Measurements from ENCODE around the gene E2F6. TPM values are rescaled to one million over a fixed set of nuclear protein-coding genes. Genes with fewer than 3 reads are reported as not detected.

The E2F6 gene
- total and polyA plus RNA-seq, 2 of the 8 experiments (the other 6 are each of a cell fraction or from before 2014, with no cell fraction given), result 8.3 to 14.9 TPM

- H3K23ac ChIP-seq (ENCODE audit: insufficient read length), result no peak overlapping the region
- H2AFZ ChIP-seq (ENCODE audit: low read length), result no peak overlapping the region
- H3K4ac ChIP-seq (replicated peaks; ENCODE audit: insufficient read length, low read depth, low read length), result no peak overlapping the region
- H3K9me3 ChIP-seq (ENCODE audit: insufficient read depth in 2 of 2, low read depth in 1 of 2, low read length in 1 of 2), result peaks cover 12 to 15% of the 10 kb centered on the region in 2 experiments
- no peak overlapping the region for H3K27ac ChIP-seq (ENCODE audit: low read depth, low read length)
- DNase-seq (ENCODE audit: low read depth in 1 of 2, low spot score in 2 of 2) (no peak), FAIRE-seq (no peak)
- no peak overlapping the region for H4K91ac ChIP-seq (replicated peaks; ENCODE audit: insufficient read length, low read length)
- H3K9ac ChIP-seq (replicated peaks in 1 of 4; ENCODE audit: extremely low read depth in 1 of 4, low read depth in 3 of 4, low read length in 3 of 4), result no peak overlapping the region
- ChIA-PET CTCF (ENCODE audit: partially characterized antibody) (interaction anchor here (0.9 to 2.2 kb wide), 3 partner anchors 17 to 302 kb away, joined by 3 to 9 read pairs (median 4); a partner anchor contains a TSS), POLR2A (ENCODE audit: partially characterized antibody) (no interaction called here)
- no peaks in the 10 kb centered on the region for H3K4me1 ChIP-seq (replicated peaks in 1 of 4; ENCODE audit: control insufficient read depth in 3 of 4, insufficient read depth in 4 of 4, low read length in 3 of 4)
- no peak overlapping the region for H3K4me3 ChIP-seq (ENCODE audit: extremely low read depth in 1 of 4, insufficient read depth in 2 of 4, low read depth in 3 of 4, low read length in 4 of 4)
- H4K20me1 ChIP-seq (replicated peaks in 1 of 2; ENCODE audit: control insufficient read depth in 1 of 2, insufficient read depth in 2 of 2, low read length in 2 of 2), result no peaks in the 10 kb centered on the region
- H2AK5ac ChIP-seq (ENCODE audit: low read depth, low read length), result no peak overlapping the region
- no peak overlapping the region for H4K5ac ChIP-seq (ENCODE audit: insufficient read length, low read depth, low read length)
- H3K36me3 ChIP-seq (ENCODE audit: control insufficient read depth in 2 of 4, insufficient read depth in 4 of 4, low read length in 3 of 4), result peaks cover 0 to 13% (median 1%) of the 10 kb centered on the region in 4 experiments; a peak in 4 of 8 replicates
- H2BK5ac ChIP-seq (ENCODE audit: low read depth, low read length), result no peak overlapping the region
- H3K23me2 ChIP-seq (ENCODE audit: low read depth, low read length), result no peaks in the 10 kb centered on the region
- H3K4me2 ChIP-seq (ENCODE audit: insufficient read depth in 1 of 2, low read depth in 2 of 2, low read length in 2 of 2), result no peak overlapping the region
- no peak overlapping the region for H2BK15ac ChIP-seq (ENCODE audit: low read length)
- H3K79me1 ChIP-seq (ENCODE audit: low read depth, low read length), result no peaks in the 10 kb centered on the region
- WGBS, 2 experiments (ENCODE audit: extremely low coverage in 1 of 2, insufficient coverage in 1 of 2, insufficient read length in 1 of 2, insufficient replicate concordance in 2 of 2, low coverage in 1 of 2, low lambda C conversion rate in 2 of 2, missing lambda C conversion rate in 1 of 2), result 95% methylated on average over 7 of the region's 7 CpGs; no CpG with 5 or more reads in 1 of the 2 experiments
- H2BK12ac ChIP-seq (ENCODE audit: low read depth, low read length), result no peak overlapping the region
- TF ChIP-seq SAP30 (IDR thresholded peaks at IDR 0.05; ENCODE audit: insufficient read depth, insufficient replicate concordance, low read length) (no peak), KDM4A (IDR thresholded peaks at IDR 0.05; ENCODE audit: low read depth, low read length, severe bottlenecking) (no peak), GABPA (IDR thresholded peaks at IDR 0.05; ENCODE audit: borderline replicate concordance, insufficient read depth, low read length) (no peak), HDAC6 (IDR thresholded peaks at IDR 0.05; ENCODE audit: low read depth, low read length) (no peak)
- no peak overlapping the region for H4K8ac ChIP-seq (ENCODE audit: extremely low read depth, insufficient read depth, low read length)
- no peak overlapping the region for H2BK20ac ChIP-seq (ENCODE audit: low read length)
- no peaks in the 10 kb centered on the region for H3K79me2 ChIP-seq (ENCODE audit: control insufficient read depth in 1 of 2, insufficient read depth in 2 of 2, low read length in 2 of 2)
- no peak overlapping the region for H3K14ac ChIP-seq (ENCODE audit: insufficient read length)
- no peak overlapping the region for H3K18ac ChIP-seq (ENCODE audit: extremely low read depth, low read length)
- H2BK120ac ChIP-seq (replicated peaks; ENCODE audit: low read depth, low read length), result no peak overlapping the region
- H3K27me3 ChIP-seq (replicated peaks in 1 of 4; ENCODE audit: control insufficient read depth in 3 of 4, extremely low read depth in 1 of 4, insufficient read depth in 3 of 4, low read length in 3 of 4), result no peaks in the 10 kb centered on the region
- no peak overlapping the region for H3K56ac ChIP-seq (replicated peaks; ENCODE audit: insufficient read length, low read depth, low read length)
These were observed 31.5 kb downstream of the E2F6 start for GRCh38 chr2:11434443-11434842.

Measured in H1 (cell line).